ENCODE results near the gene PRKD3. TPM values are rescaled to one million over a fixed set of nuclear protein-coding genes. Genes with fewer than 3 reads are reported as not detected.
A peak's percentile ranks its signal among the peaks of the same experiment; 100 is the strongest.

PRKD3 gene
- total RNA-seq, 2 donors from 2014 or later, result 46.8 to 78.4 TPM

DNA sequence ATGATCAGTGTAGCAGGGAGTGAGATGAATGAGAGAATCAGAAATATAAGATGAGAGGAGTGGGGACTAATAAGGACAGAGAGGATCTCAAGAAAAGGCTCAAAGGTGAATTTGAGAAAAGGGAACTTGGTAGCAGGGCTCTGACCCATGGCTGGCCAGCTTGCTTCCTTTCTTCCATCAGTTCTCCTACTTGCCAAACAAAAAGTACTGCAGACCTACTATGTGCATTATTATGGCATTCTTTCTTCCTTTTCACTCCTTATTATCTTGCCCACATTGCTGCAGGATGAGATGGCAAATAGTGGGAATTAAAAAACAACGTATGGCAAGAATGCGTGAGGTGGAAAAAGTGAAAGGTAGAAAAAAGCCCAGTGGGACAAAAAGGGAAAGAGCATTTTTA is 33.0 kb downstream of the PRKD3 start:
- H3K4me3 ChIP-seq, result no peak overlapping the region
- H3K36me3 ChIP-seq, result no peaks in the 10 kb centered on the region
- ATAC-seq (ENCODE audit: insufficient number of reproducible peaks, low FRiP score, low read depth) (no peak), DNase-seq (ENCODE audit: low spot score) (no peak)
- no peaks in the 10 kb centered on the region for H3K4me1 ChIP-seq (ENCODE audit: control insufficient read depth in 1 of 2, low read depth in 2 of 2)
- TF ChIP-seq, protein P1, sequence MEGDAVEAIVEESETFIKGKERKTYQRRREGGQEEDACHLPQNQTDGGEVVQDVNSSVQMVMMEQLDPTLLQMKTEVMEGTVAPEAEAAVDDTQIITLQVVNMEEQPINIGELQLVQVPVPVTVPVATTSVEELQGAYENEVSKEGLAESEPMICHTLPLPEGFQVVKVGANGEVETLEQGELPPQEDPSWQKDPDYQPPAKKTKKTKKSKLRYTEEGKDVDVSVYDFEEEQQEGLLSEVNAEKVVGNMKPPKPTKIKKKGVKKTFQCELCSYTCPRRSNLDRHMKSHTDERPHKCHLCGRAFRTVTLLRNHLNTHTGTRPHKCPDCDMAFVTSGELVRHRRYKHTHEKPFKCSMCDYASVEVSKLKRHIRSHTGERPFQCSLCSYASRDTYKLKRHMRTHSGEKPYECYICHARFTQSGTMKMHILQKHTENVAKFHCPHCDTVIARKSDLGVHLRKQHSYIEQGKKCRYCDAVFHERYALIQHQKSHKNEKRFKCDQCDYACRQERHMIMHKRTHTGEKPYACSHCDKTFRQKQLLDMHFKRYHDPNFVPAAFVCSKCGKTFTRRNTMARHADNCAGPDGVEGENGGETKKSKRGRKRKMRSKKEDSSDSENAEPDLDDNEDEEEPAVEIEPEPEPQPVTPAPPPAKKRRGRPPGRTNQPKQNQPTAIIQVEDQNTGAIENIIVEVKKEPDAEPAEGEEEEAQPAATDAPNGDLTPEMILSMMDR (IDR thresholded peaks at IDR 0.05), result no peak
- H3K27me3 ChIP-seq (replicated peaks; ENCODE audit: insufficient read depth), result no peaks in the 10 kb centered on the region
- H3K9me3 ChIP-seq, result no peaks in the 10 kb centered on the region
- H3K27ac ChIP-seq, result no peak overlapping the region

DNA sequence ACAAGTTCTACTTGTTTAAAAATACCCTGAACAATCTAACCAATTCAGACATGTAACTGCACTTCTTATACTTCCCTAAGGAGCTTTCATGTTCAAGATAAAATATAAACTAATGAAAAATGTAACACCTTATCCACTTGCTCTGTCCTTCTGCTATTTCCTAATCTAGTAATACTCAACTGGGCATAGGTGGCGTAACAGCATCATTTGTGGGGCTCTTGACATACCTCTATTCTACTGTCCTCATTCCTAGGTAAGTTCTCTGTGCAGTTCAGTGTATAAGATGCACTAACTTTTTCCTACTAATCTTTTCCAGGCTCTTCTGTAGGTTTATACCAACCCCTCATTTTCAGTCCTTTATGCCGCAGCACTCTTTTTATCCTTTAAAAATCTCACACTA is 36.7 kb downstream of the PRKD3 start:
- Histone ChIP-seq H3K9me3 (no peaks in the 10 kb centered on the region), H3K4me1 (ENCODE audit: control insufficient read depth in 1 of 2, low read depth in 2 of 2) (peaks cover 4 to 8% of the 10 kb centered on the region in 2 donors), H3K4me3 (no peak overlapping the region), H3K27ac (no peak overlapping the region), H3K27me3 (replicated peaks; ENCODE audit: insufficient read depth) (no peaks in the 10 kb centered on the region), H3K36me3 (no peaks in the 10 kb centered on the region)
- no peak for DNase-seq (ENCODE audit: low spot score)
- ATAC-seq (ENCODE audit: insufficient number of reproducible peaks, low FRiP score, low read depth), result no peak
- TF ChIP-seq, protein P1 (IDR thresholded peaks at IDR 0.05), result no peak

DNA sequence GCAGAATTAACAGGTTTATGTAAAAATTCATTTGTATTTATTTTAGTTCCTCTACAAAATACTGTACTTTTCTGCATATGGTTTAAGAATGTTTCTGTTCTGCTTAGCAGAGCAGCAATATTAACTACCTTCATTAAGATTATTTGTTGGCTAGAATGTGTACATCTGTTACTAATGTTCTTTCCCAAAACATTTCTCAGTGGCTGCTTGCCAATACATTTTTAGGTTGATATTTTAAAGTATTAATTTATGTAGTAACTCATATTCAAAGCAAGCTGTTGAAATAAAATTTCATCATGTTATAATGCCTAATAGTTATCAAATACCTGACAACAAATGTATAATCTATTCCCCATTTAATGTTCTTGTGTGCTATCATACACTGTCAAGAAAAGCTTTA is 40.3 kb downstream of the PRKD3 start:
- ATAC-seq (ENCODE audit: insufficient number of reproducible peaks, low FRiP score, low read depth) (no peak), DNase-seq (ENCODE audit: low spot score) (no peak)
- no peaks in the 10 kb centered on the region for H3K27me3 ChIP-seq (replicated peaks; ENCODE audit: insufficient read depth)
- H3K27ac ChIP-seq, result no peak overlapping the region
- H3K36me3 ChIP-seq, result no peaks in the 10 kb centered on the region
- H3K4me1 ChIP-seq (ENCODE audit: control insufficient read depth in 1 of 2, low read depth in 2 of 2), result peaks cover 15 to 18% of the 10 kb centered on the region in 2 donors
- H3K9me3 ChIP-seq, result no peaks in the 10 kb centered on the region
- H3K4me3 ChIP-seq, result no peak overlapping the region
- TF ChIP-seq, protein P1 (IDR thresholded peaks at IDR 0.05), result no peak

DNA sequence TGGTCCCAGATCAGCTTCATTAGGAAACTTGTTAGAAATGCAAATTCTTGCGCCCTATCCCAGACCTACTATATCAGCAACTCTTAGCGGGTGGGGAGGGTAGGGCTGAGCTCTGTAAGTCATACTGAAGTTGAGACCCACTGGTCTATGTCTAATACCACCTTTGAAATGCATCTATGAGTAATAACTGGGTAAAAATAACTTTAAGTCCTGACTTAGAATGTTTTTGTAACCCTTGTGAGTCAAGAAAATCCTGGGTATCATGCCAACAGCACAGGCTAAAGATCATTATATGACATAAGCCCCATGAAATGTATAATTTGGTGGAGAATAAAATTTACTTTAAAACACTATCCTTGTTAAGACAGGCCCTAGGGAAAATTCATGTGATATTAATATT is 41.4 kb downstream of the PRKD3 start:
- DNase-seq (ENCODE audit: low spot score), result no peak
- peak overlapping the region; percentile 29 for H3K4me3 ChIP-seq
- H3K27me3 ChIP-seq (replicated peaks; ENCODE audit: insufficient read depth), result no peaks in the 10 kb centered on the region
- peak; percentile 91 for ATAC-seq (ENCODE audit: insufficient number of reproducible peaks, low FRiP score, low read depth)
- TF ChIP-seq, protein P1 (IDR thresholded peaks at IDR 0.05), result no peak
- peaks cover 6% of the 10 kb centered on the region for H3K36me3 ChIP-seq
- H3K9me3 ChIP-seq, result no peaks in the 10 kb centered on the region
- peaks cover 15 to 18% of the 10 kb centered on the region in 2 donors for H3K4me1 ChIP-seq (ENCODE audit: control insufficient read depth in 1 of 2, low read depth in 2 of 2)
- peak overlapping the region; percentile 66 to 73 for H3K27ac ChIP-seq

DNA sequence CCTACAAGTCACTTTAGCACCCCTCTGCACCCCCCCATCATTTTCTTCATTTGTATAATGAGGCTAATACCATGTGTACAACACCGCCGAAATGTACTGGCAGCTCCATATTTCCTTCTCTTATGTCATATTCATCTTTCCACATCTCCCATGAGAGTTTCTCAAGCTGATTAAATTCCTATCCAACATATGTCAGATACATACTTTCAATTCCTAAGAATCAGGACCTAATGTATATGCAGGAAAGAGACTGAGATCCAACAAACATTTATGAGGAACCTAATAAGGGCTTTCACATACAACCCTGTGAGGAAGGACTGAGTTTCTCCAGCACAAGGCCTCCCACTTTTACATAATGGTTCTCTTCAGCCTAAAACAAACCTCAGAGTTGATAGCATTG is 41.9 kb downstream of the PRKD3 start:
- no peaks in the 10 kb centered on the region for H3K27me3 ChIP-seq (replicated peaks; ENCODE audit: insufficient read depth)
- DNase-seq (ENCODE audit: low spot score) (no peak), ATAC-seq (ENCODE audit: insufficient number of reproducible peaks, low FRiP score, low read depth) (no peak)
- H3K27ac ChIP-seq, result peak overlapping the region; percentile 30 to 73
- H3K9me3 ChIP-seq, result no peaks in the 10 kb centered on the region
- peaks cover 15 to 18% of the 10 kb centered on the region in 2 donors for H3K4me1 ChIP-seq (ENCODE audit: control insufficient read depth in 1 of 2, low read depth in 2 of 2)
- peak overlapping the region; percentile 20 for H3K4me3 ChIP-seq
- TF ChIP-seq, protein P1 (IDR thresholded peaks at IDR 0.05), result no peak
- H3K36me3 ChIP-seq, result peaks cover 6% of the 10 kb centered on the region

Data from thoracic aorta (tissue), 2 donors.